Upper lobe of left lung (tissue), 6 donors: Measurements from ENCODE around the gene MCF2L2. TPM values are rescaled to one million over a fixed set of nuclear protein-coding genes. Genes with fewer than 3 reads are reported as not detected.

Experiments used
- ATAC-seq, 2 donors: fragments of 200-7000 bp; cut with Tn5 transposase; one replicate each; pipeline ENCODE4 v1.9.1; 2022; ENCODE audit warnings: mild to moderate bottlenecking in 2 of 2, moderate library complexity in 2 of 2; ENCODE audit not compliant: low FRiP score in 2 of 2
- DNase-seq, 2 donors: peaks; one replicate each; pipeline ENCODE4 v3.0.0-alpha.2; 2019 to 2020
- H3K27ac ChIP-seq, 4 donors: fragments of 200-600 bp; sonication (generic); one replicate each; pipeline ENCODE4 v1.5.1; 2016 to 2019
- H3K27me3 ChIP-seq, 4 donors: fragments of 200-600 bp; sonication (generic); one replicate each; pipeline ENCODE4 v1.5.1; 2017 to 2019
- H3K36me3 ChIP-seq, 4 donors: fragments of 200-600 bp; sonication (generic); one replicate each; pipeline ENCODE4 v1.5.1; 2016 to 2019
- H3K4me1 ChIP-seq, 4 donors: fragments of 200-600 bp; sonication (generic); one replicate each; pipeline ENCODE4 v1.5.1; 2018 to 2019
- H3K4me3 ChIP-seq, 4 donors: fragments of 200-600 bp; sonication (generic); one replicate each; pipeline ENCODE4 v1.5.1; 2017 to 2019; ENCODE audit warnings: mild to moderate bottlenecking in 2 of 4, moderate library complexity in 1 of 4
- H3K9me3 ChIP-seq, 4 donors: fragments of 200-600 bp; sonication (generic); one replicate each; pipeline ENCODE4 v1.5.1; 2018 to 2019
- CTCF ChIP-seq, 6 experiments: fragments of 450-650 bp in 4 of 6; fragments of 200-600 bp in 2 of 6; sonication (generic) in 2 of 6; IDR thresholded peaks; one replicate each; pipeline ENCODE4 v1.5.1; 2016 to 2019; ENCODE audit warnings: antibody characterized with exemption in 6 of 6
- EP300 ChIP-seq, 4 donors: sonication (generic); formaldehyde crosslinking; IDR thresholded peaks; one replicate each; pipeline ENCODE4 v1.5.1; 2017; ENCODE audit warnings: antibody characterized with exemption in 4 of 4, control low read depth in 2 of 4
- POLR2A ChIP-seq, 4 donors: fragments of 450-650 bp; IDR thresholded peaks; one replicate each; pipeline ENCODE4 v1.5.1; 2016 to 2017; ENCODE audit warnings: antibody characterized with exemption in 4 of 4, mild to moderate bottlenecking in 2 of 4
- POLR2AphosphoS5 ChIP-seq, 2 donors: sonication (generic); formaldehyde crosslinking; IDR thresholded peaks; one replicate each; pipeline ENCODE4 v1.5.1; 2017; ENCODE audit warnings: antibody characterized with exemption in 2 of 2
- WGBS, 2 donors: methylation state at CpG; one replicate each; pipeline ENCODE4 v1.1.5; 2017 to 2018; 5-methylcytosine and 5-hydroxymethylcytosine counted together
- total RNA-seq, 6 donors: library from RNA; depleted of rRNA in 4 of 6; stranded (reverse); fragments of >200 nt in 4 of 6; gene quantifications; one replicate each; pipeline versions ENCODE4 v1.1.0 to v1.2.1, GENCODE V29; 2016 to 2021
- donor health status: DM: no; HTN: no; CAD: no; lungs with moderate emphysema.
- donor health status: DM: no; HTN: yes; CAD: no; lungs with severe emphysema.

MCF2L2 gene
- total RNA-seq, 6 donors from 2014 or later, result 0.22 to 2.0 (median 1.2) TPM

- Histone ChIP-seq H3K27ac (peak overlapping the region; percentile 92 to 95 (median 95)), H3K36me3 (no peaks in the 10 kb centered on the region), H3K9me3 (no peaks in the 10 kb centered on the region), H3K27me3 (no peaks in the 10 kb centered on the region), H3K4me3 (peak overlapping the region in 3 of 4 donors; percentile 55 to 82 (median 69)), H3K4me1 (peaks cover 7 to 25% (median 11%) of the 10 kb centered on the region in 4 donors)
- DNase-seq (no peak), ATAC-seq (no peak)
- TF ChIP-seq EP300 (IDR thresholded peaks at IDR 0.05) (no peak), POLR2AphosphoS5 (IDR thresholded peaks at IDR 0.05) (no peak), CTCF (IDR thresholded peaks at IDR 0.05) (no peak), POLR2A (IDR thresholded peaks at IDR 0.05) (no peak)
- 92 to 97% methylated on average over 5 of the region's 5 CpGs for WGBS, 2 donors
Measured at GRCh38 chr3:183252118-183252782, 176.2 kb downstream of the MCF2L2 start.

GRCh38 chr3:183249006-183249718 is 179.3 kb downstream of the MCF2L2 start:
- ATAC-seq (no peak), DNase-seq (no peak)
- TF ChIP-seq EP300 (IDR thresholded peaks at IDR 0.05) (no peak), POLR2A (IDR thresholded peaks at IDR 0.05) (no peak), CTCF (IDR thresholded peaks at IDR 0.05) (no peak), POLR2AphosphoS5 (IDR thresholded peaks at IDR 0.05) (no peak)
- Histone ChIP-seq H3K27ac (no peak overlapping the region), H3K27me3 (no peaks in the 10 kb centered on the region), H3K4me1 (peaks cover 15 to 22% (median 16%) of the 10 kb centered on the region in 4 donors), H3K9me3 (no peaks in the 10 kb centered on the region), H3K4me3 (no peak overlapping the region), H3K36me3 (no peaks in the 10 kb centered on the region)
- WGBS, 2 donors, result 73 to 89% methylated on average over 3 to 6 of the region's 6 CpGs

GRCh38 chr3:183247011-183247589 is 181.3 kb downstream of the MCF2L2 start:
- ATAC-seq (no peak), DNase-seq (no peak)
- Histone ChIP-seq H3K4me1 (peaks cover 7 to 21% (median 10%) of the 10 kb centered on the region in 4 donors), H3K36me3 (no peaks in the 10 kb centered on the region), H3K27ac (no peak overlapping the region), H3K4me3 (no peak overlapping the region), H3K9me3 (peaks cover 0 to 7% (median 7%) of the 10 kb centered on the region in 4 donors), H3K27me3 (no peaks in the 10 kb centered on the region)
- TF ChIP-seq POLR2A (IDR thresholded peaks at IDR 0.05), result no peak
- no peak for TF ChIP-seq EP300 (IDR thresholded peaks at IDR 0.05)
- no peak for TF ChIP-seq CTCF (IDR thresholded peaks at IDR 0.05)
- TF ChIP-seq POLR2AphosphoS5 (IDR thresholded peaks at IDR 0.05), result no peak
- 66 to 67% methylated on average over 6 of the region's 6 CpGs for WGBS, 2 donors

- H3K9me3 ChIP-seq, result peaks cover 0 to 12% (median 10%) of the 10 kb centered on the region in 4 donors
- peaks cover 5 to 16% (median 9%) of the 10 kb centered on the region in 4 donors for H3K4me1 ChIP-seq
- no peak overlapping the region for H3K4me3 ChIP-seq
- DNase-seq, result no peak
- ATAC-seq, result peak in 1 of 2 donors; percentile 37
- TF ChIP-seq POLR2A (IDR thresholded peaks at IDR 0.05) (no peak), POLR2AphosphoS5 (IDR thresholded peaks at IDR 0.05) (no peak), EP300 (IDR thresholded peaks at IDR 0.05) (no peak), CTCF (IDR thresholded peaks at IDR 0.05) (peak in 1 of 6 experiments; percentile 13)
- H3K27me3 ChIP-seq, result no peaks in the 10 kb centered on the region
- H3K27ac ChIP-seq, result peak overlapping the region; percentile 41 to 75 (median 67)
- no peaks in the 10 kb centered on the region for H3K36me3 ChIP-seq
Measured at GRCh38 chr3:183244981-183245476, 183.4 kb downstream of the MCF2L2 start.
